GM12878 (cell line): Measurements from ENCODE around the gene GANC. TPM values are rescaled to one million over a fixed set of nuclear protein-coding genes. Genes with fewer than 3 reads are reported as not detected.

Source experiments
- ATAC-seq: fragments of 200-7000 bp; cut with Tn5 transposase; 3 replicates; pipeline ENCODE4 v1.9.1; 2020; ENCODE audit warnings: mild to moderate bottlenecking, moderate library complexity
- BruUV-seq: library from RNA; stranded (reverse); fragments of 400-500 nt; replicated peaks from 2 replicates; lab custom pipeline; 2021; lab: Mats Ljungman, UMichigan
- CTCF ChIA-PET: fragments of 300-600 bp; sonication (Branson Sonifier 250); formaldehyde crosslinking; extraction: SDS; loops from one replicate; lab custom pipeline; 2021; ENCODE audit warnings: inconsistent platforms; lab: Yijun Ruan, JAX
- POLR2A ChIA-PET: fragments of 350-600 bp; formaldehyde crosslinking; extraction: SDS; loops from one replicate; lab custom pipeline; 2021; ENCODE audit warnings: inconsistent platforms; lab: Charles Lee
- RAD21 ChIA-PET: fragments of 300-600 bp; sonication (Branson Sonifier 250); formaldehyde crosslinking; loops from one replicate; lab custom pipeline; 2023; ENCODE audit warnings: antibody characterized with exemption; ENCODE audit not compliant: unreplicated experiment; lab: Charles Lee
- SMC1A ChIA-PET: fragments of 300-600 bp; sonication (Branson Sonifier 250); formaldehyde crosslinking; loops from one replicate; lab custom pipeline; 2023; ENCODE audit not compliant: unreplicated experiment, uncharacterized antibody; lab: Charles Lee
- DNase-seq: peaks from one replicate; pipeline ENCODE4 v3.0.0-alpha.2; 2011; ENCODE audit warnings: low read depth, low spot score
- FAIRE-seq: peaks from 3 replicates; lab custom pipeline; 2011; peaks lifted over from hg19 to GRCh38; lab: Jason Lieb, UNC
- H2AFZ ChIP-seq: 2 replicates; pipeline ENCODE4 v1.6.0; 2011; ENCODE audit warnings: low read depth, low read length, control low read depth; ENCODE audit not compliant: control insufficient read depth
- H3K27ac ChIP-seq: 2 replicates; pipeline ENCODE4 v1.5.1; 2011; ENCODE audit warnings: control low read depth; ENCODE audit not compliant: control insufficient read depth, insufficient read depth
- H3K27me3 ChIP-seq, 2 experiments: replicated peaks in 1 of 2; 2 replicates each; pipeline versions ENCODE4 v1.6.0 to v1.6.1; 2011; ENCODE audit warnings: low read length in 1 of 2; ENCODE audit not compliant: control insufficient read depth in 2 of 2, insufficient read depth in 2 of 2
- H3K36me3 ChIP-seq, 2 experiments: 2 replicates each; pipeline ENCODE4 v1.5.1; 2011; ENCODE audit warnings: low read length in 1 of 2; ENCODE audit not compliant: control insufficient read depth in 2 of 2, insufficient read depth in 2 of 2
- H3K4me1 ChIP-seq: 2 replicates; pipeline ENCODE4 v1.6.1; 2011; ENCODE audit warnings: mild to moderate bottlenecking, low read length, moderate library complexity, mixed read lengths; ENCODE audit not compliant: control insufficient read depth, insufficient read depth
- H3K4me2 ChIP-seq: 2 replicates; pipeline ENCODE4 v1.6.0; 2011; ENCODE audit warnings: control low read depth; ENCODE audit not compliant: control insufficient read depth, insufficient read depth
- H3K4me3 ChIP-seq: fragments of 200-600 bp; sonication (generic); 2 replicates; pipeline ENCODE4 v1.5.1; 2016
- H3K79me2 ChIP-seq: 2 replicates; pipeline ENCODE4 v1.6.0; 2011; ENCODE audit warnings: low read length; ENCODE audit not compliant: control insufficient read depth, insufficient read depth
- H3K9ac ChIP-seq: 2 replicates; pipeline ENCODE4 v1.8.0; 2011; ENCODE audit warnings: low read length, control low read depth, mixed read lengths; ENCODE audit not compliant: control insufficient read depth, insufficient read depth
- H3K9me3 ChIP-seq: replicated peaks from 3 replicates; pipeline ENCODE4 v1.5.1; 2011; ENCODE audit warnings: mild to moderate bottlenecking, low read length; ENCODE audit not compliant: control insufficient read depth, insufficient read depth
- H4K20me1 ChIP-seq: 2 replicates; pipeline ENCODE4 v1.6.0; 2011; ENCODE audit not compliant: control insufficient read depth, insufficient read depth
- BCL3 ChIP-seq: IDR thresholded peaks from 2 replicates; pipeline ENCODE4 v1.6.1; 2011; ENCODE audit warnings: borderline replicate concordance, low read depth, mild to moderate bottlenecking, moderate library complexity, low read length; ENCODE audit not compliant: insufficient read depth, poor library complexity, severe bottlenecking
- CHD4 ChIP-seq: fragments of 200-600 bp; sonication (generic); IDR thresholded peaks from 2 replicates; pipeline ENCODE4 v1.6.1; 2016; ENCODE audit warnings: mild to moderate bottlenecking
- CREB1 ChIP-seq: IDR thresholded peaks from 2 replicates; pipeline ENCODE4 v1.6.1; 2012; ENCODE audit warnings: low read depth, mild to moderate bottlenecking, inconsistent platforms
- EGR1 ChIP-seq, 2 experiments: IDR thresholded peaks; 1 replicate in 1 of 2; 2 replicates in 1 of 2; pipeline ENCODE4 v1.6.1; 2011 to 2012; ENCODE audit warnings: low read depth in 2 of 2, low read length in 2 of 2, borderline replicate concordance in 1 of 2, mild to moderate bottlenecking in 1 of 2, moderate library complexity in 1 of 2
- GATAD2B ChIP-seq: fragments of 450-650 bp; conservative IDR thresholded peaks from 2 replicates; pipeline ENCODE4 v1.6.1; 2017; ENCODE audit warnings: low read depth, mild to moderate bottlenecking, moderate library complexity
- KAT2A ChIP-seq: conservative IDR thresholded peaks from 2 replicates; pipeline ENCODE4 v1.6.1; 2011; ENCODE audit warnings: low read depth, low read length; ENCODE audit not compliant: control insufficient read depth
- NBN ChIP-seq: fragments of 450-650 bp; IDR thresholded peaks from 2 replicates; pipeline ENCODE4 v1.6.1; 2016
- PAX8 ChIP-seq: fragments of 450-650 bp; IDR thresholded peaks from 2 replicates; pipeline ENCODE4 v1.6.1; 2017; ENCODE audit warnings: mild to moderate bottlenecking, moderate library complexity
- SIN3A ChIP-seq: IDR thresholded peaks from 2 replicates; pipeline ENCODE4 v1.6.1; 2012; ENCODE audit warnings: low read depth, low read length, improper control_type of control experiment
- SKIL ChIP-seq: fragments of 450-650 bp; IDR thresholded peaks from 2 replicates; pipeline ENCODE4 v1.6.1; 2017; ENCODE audit warnings: mild to moderate bottlenecking, low read depth, inconsistent platforms; ENCODE audit not compliant: poor library complexity, severe bottlenecking
- WGBS: methylation state at CpG from one replicate; pipeline ENCODE4 v1.1.6; 2016; ENCODE audit warnings: low lambda C conversion rate; ENCODE audit not compliant: insufficient replicate concordance, insufficient coverage; ENCODE audit errors: missing lambda C conversion rate; 5-methylcytosine and 5-hydroxymethylcytosine counted together
- in situ Hi-C: fragments of 300-500 bp; cut with MboI; formaldehyde crosslinking; loops from 9 replicates; pipeline ENCODE4 v1.14.3; 2018; ENCODE audit warnings: mixed read lengths
- intact Hi-C: fragments of 100-400 bp; cut with micrococcal nuclease; formaldehyde crosslinking; loops from one replicate; pipeline ENCODE4 v1.14.2; 2022; ENCODE audit not compliant: unreplicated experiment
- polyA plus RNA-seq, 11 experiments: library from polyadenylated mRNA; depleted of rRNA in 4 of 11; unstranded in 6 of 11; stranded (reverse) in 5 of 11; fragments of >200 nt; fragmentation: Nextera tagmentation in 4 of 11; fragmentation: Illumina TruSeq in 1 of 11; extraction: Ambion mirVana in 4 of 11; extraction: Trizol in 1 of 11; gene quantifications; 1 replicate in 1 of 11; 2 replicates in 10 of 11; pipeline versions ENCODE4 v1.2.1 to v1.2.3, GENCODE V29; 2011 to 2016; ENCODE audit warnings: inconsistent platforms in 2 of 11, missing spikeins in 2 of 11, low read depth in 1 of 11
- total RNA-seq, 4 experiments: library from RNA; depleted of rRNA in 3 of 4; stranded (reverse); fragments of >200 nt in 3 of 4; fragmentation: Illumina TruSeq in 1 of 4; extraction: Trizol in 1 of 4; gene quantifications; 2 replicates each; pipeline versions ENCODE4 v1.2.1 to v1.2.3, GENCODE V29; 2013 to 2021
- TF ChIP-seq, protein P1 (sequence below): IDR thresholded peaks from 2 replicates; pipeline ENCODE4 v1.6.1; 2011; ENCODE audit warnings: mild to moderate bottlenecking, low read depth, low read length, moderate library complexity; ENCODE audit not compliant: insufficient replicate concordance

GANC gene
- total and polyA plus RNA-seq, 10 of the 15 experiments (the other 5 are each of a cell fraction or from before 2014, with no cell fraction given) = 11.3 to 35.3 (median 23.0) TPM

DNA sequence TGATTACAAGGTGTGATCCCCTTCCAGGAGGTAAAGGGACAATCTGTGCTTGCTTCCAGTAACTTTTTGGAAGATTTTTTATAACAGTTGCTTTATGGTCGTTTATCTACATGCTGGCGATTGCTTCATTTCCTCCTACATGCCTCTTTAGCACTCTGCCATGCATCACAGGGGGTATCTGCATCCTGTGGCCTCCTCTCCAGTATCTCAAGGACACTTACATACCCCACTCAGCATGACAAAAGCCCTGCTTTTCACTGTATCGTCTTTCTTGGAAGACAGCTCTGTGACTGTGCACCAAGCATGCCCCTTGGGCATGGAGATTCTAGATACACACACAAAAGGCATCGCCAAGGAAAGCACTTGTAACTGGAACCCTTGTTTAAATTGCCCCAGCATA lies 111.6 kb downstream of the GANC start:
- no peaks in the 10 kb centered on the region for H3K9me3 ChIP-seq
- RAD21 ChIA-PET = interaction anchor here (1.2 to 1.3 kb wide), 2 partner anchors 38 to 165 kb away, joined by 3 to 4 read pairs; no protein-coding TSS in a partner anchor
- H3K4me3 ChIP-seq = no peak overlapping the region
- DNase-seq (no peak), ATAC-seq (no peak)
- H3K4me2 ChIP-seq = no peak overlapping the region
- SMC1A ChIA-PET = interaction anchor here (0.8 to 1.7 kb wide), 4 partner anchors 8 to 86 kb away, joined by 3 to 5 read pairs (median 4); no protein-coding TSS in a partner anchor
- in situ Hi-C loops = no loop called here
- CTCF ChIA-PET = interaction anchor here (0.5 to 2.6 kb wide), 16 partner anchors 8 to 1638 kb away, joined by 3 to 13 read pairs (median 6); no protein-coding TSS in a partner anchor
- H3K27ac ChIP-seq = no peak overlapping the region
- no peaks in the 10 kb centered on the region for H3K27me3 ChIP-seq
- no peaks in the 10 kb centered on the region for H3K36me3 ChIP-seq
- no peak overlapping the region for H3K9ac ChIP-seq
- H3K4me1 ChIP-seq = no peaks in the 10 kb centered on the region
- H4K20me1 ChIP-seq = no peaks in the 10 kb centered on the region
- POLR2A ChIA-PET = no interaction called here
- no peak for TF ChIP-seq SIN3A
- TF ChIP-seq SKIL = no peak
- no peak for TF ChIP-seq CHD4
- TF ChIP-seq GATAD2B = no peak
- no peak for TF ChIP-seq PAX8
- TF ChIP-seq KAT2A = no peak
- TF ChIP-seq NBN = no peak
- TF ChIP-seq, protein P1, sequence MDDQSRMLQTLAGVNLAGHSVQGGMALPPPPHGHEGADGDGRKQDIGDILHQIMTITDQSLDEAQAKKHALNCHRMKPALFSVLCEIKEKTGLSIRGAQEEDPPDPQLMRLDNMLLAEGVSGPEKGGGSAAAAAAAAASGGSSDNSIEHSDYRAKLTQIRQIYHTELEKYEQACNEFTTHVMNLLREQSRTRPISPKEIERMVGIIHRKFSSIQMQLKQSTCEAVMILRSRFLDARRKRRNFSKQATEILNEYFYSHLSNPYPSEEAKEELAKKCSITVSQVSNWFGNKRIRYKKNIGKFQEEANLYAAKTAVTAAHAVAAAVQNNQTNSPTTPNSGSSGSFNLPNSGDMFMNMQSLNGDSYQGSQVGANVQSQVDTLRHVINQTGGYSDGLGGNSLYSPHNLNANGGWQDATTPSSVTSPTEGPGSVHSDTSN = no peak
- no peak for TF ChIP-seq BCL3
- TF ChIP-seq EGR1 (IDR thresholded peaks at IDR 0.05; ENCODE audit: borderline replicate concordance in 1 of 2, low read depth in 2 of 2, low read length in 2 of 2) = no peak
- TF ChIP-seq CREB1 = no peak
- TF ChIP-seq, all 136 proteins: peak for 0
- no peak overlapping the region for H2AFZ ChIP-seq
- intact Hi-C loops = no loop called here
- FAIRE-seq = no peak
- no peaks in the 10 kb centered on the region for H3K79me2 ChIP-seq
- BruUV-seq = no TSS peak
- 72% methylated on average over 4 of the region's 4 CpGs for WGBS
